ENCODE results near the gene DPF3.

DPF3 gene

GRCh38 chr14:72666610-72667009 is 227.3 kb downstream of the DPF3 start:
- no peak for DNase-seq (ENCODE audit: insufficient read length, low spot score)
- no peak for FAIRE-seq
- no peak for TF ChIP-seq POLR2AphosphoS5 (IDR thresholded peaks at IDR 0.05; ENCODE audit: low read depth, low read length)
- no peak for TF ChIP-seq SPI1 (IDR thresholded peaks at IDR 0.05; ENCODE audit: low read depth, low read length)
- TF ChIP-seq POLR2A (IDR thresholded peaks at IDR 0.05; ENCODE audit: low read depth, low read length) = no peak
- TF ChIP-seq POU2F2 (IDR thresholded peaks at IDR 0.05; ENCODE audit: low read depth, low read length) = no peak
- TF ChIP-seq PAX5 (IDR thresholded peaks at IDR 0.05; ENCODE audit: insufficient read depth, low read length, severe bottlenecking) = no peak
- no peak for TF ChIP-seq TAF1 (IDR thresholded peaks at IDR 0.05; ENCODE audit: low read depth, low read length)

DNA sequence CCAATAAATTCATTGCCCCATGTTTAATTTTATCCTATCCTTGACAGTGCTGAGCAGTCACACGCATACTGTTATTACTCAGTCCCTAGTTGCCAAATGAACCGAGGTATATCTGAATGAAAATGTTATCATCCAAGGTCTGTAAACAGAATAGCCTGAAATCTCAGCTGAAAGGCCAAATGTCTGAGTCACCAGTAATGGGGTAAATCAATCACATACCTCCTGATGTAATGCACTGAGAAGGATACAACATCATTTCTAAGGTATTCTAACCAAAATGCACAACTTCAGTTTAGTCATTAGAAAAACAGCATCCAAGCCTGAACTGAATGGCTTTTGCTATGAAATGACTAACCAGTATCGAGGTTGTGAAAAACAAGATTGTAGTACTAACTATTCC is 228.6 kb downstream of the DPF3 start:
- FAIRE-seq = no peak
- no peak for TF ChIP-seq POLR2AphosphoS5 (IDR thresholded peaks at IDR 0.05; ENCODE audit: low read depth, low read length)
- no peak for TF ChIP-seq PAX5 (IDR thresholded peaks at IDR 0.05; ENCODE audit: insufficient read depth, low read length, severe bottlenecking)
- no peak for TF ChIP-seq TAF1 (IDR thresholded peaks at IDR 0.05; ENCODE audit: low read depth, low read length)
- no peak for DNase-seq (ENCODE audit: insufficient read length, low spot score)

GRCh38 chr14:72664651-72665050 is 229.2 kb downstream of the DPF3 start:
- TF ChIP-seq SPI1 (IDR thresholded peaks at IDR 0.05; ENCODE audit: low read depth, low read length) (no peak), PAX5 (IDR thresholded peaks at IDR 0.05; ENCODE audit: insufficient read depth, low read length, severe bottlenecking) (no peak), POLR2A (IDR thresholded peaks at IDR 0.05; ENCODE audit: low read depth, low read length) (no peak), POU2F2 (IDR thresholded peaks at IDR 0.05; ENCODE audit: low read depth, low read length) (no peak), TAF1 (IDR thresholded peaks at IDR 0.05; ENCODE audit: low read depth, low read length) (no peak), POLR2AphosphoS5 (IDR thresholded peaks at IDR 0.05; ENCODE audit: low read depth, low read length) (no peak)
- FAIRE-seq (no peak), DNase-seq (ENCODE audit: insufficient read length, low spot score) (no peak)

DNA sequence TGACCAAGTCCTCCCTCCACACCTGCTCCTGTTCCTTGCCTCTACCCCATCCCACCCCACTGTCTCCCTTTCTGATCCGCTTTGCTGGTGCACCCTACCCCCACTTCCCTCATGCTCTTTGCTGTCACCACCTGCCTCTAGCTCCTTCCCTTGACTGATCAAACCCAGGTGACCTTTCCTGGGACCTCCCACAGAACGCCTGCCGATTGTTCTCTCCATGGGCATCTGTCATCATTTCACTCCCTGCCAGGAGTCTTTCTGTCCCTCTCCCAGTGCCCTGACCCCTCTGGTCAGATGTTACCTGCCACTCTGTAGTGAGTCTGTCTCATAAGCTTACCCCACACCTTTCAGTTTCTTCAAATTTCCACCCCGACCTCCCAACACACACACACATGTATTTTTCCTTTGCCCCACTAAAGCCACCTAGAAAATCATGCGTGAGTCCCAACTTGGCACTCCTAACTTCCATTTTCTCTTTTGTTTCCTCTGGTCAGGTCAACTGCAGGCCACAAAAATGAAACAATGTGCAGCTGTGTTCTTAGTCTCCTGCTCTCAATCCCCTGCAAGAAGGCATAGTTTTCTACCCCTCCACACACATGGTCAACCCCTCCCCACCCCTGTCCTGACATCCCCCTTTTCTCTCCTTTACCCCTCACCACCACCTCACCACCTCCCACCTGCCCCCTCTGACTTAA is 229.8 kb downstream of the DPF3 start:
- no peak for FAIRE-seq
- TF ChIP-seq TAF1 (IDR thresholded peaks at IDR 0.05; ENCODE audit: low read depth, low read length) = no peak
- DNase-seq (ENCODE audit: insufficient read length, low spot score) = no peak

- TF ChIP-seq POU2F2 (IDR thresholded peaks at IDR 0.05; ENCODE audit: low read depth, low read length) (no peak), SPI1 (IDR thresholded peaks at IDR 0.05; ENCODE audit: low read depth, low read length) (no peak), POLR2A (IDR thresholded peaks at IDR 0.05; ENCODE audit: low read depth, low read length) (no peak), TAF1 (IDR thresholded peaks at IDR 0.05; ENCODE audit: low read depth, low read length) (no peak), POLR2AphosphoS5 (IDR thresholded peaks at IDR 0.05; ENCODE audit: low read depth, low read length) (no peak), PAX5 (IDR thresholded peaks at IDR 0.05; ENCODE audit: insufficient read depth, low read length, severe bottlenecking) (no peak)
- FAIRE-seq (no peak), DNase-seq (ENCODE audit: insufficient read length, low spot score) (no peak)
These were observed 230.8 kb downstream of the DPF3 start for GRCh38 chr14:72663076-72663487.

DNA sequence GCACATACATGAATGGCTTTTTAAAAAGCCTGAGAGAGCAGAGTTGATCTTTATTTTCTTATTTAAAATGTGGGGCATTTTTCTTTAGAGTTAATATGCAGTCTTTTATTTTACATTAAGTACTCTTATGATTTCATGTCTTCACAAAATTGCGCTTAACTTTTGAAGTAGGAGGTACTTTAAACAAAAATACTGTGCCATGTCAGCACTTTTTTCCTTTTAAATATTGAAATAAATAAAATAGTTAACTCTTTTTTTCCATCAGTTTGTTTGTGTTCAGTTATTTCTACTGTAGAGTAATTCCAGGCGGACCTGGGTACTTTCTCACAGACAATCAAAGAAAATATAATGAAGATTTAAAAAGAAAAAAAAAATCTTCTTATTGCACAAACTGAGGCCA is 231.7 kb downstream of the DPF3 start:
- no peak for FAIRE-seq
- no peak for DNase-seq (ENCODE audit: insufficient read length, low spot score)
- no peak for TF ChIP-seq POLR2AphosphoS5 (IDR thresholded peaks at IDR 0.05; ENCODE audit: low read depth, low read length)
- TF ChIP-seq TAF1 (IDR thresholded peaks at IDR 0.05; ENCODE audit: low read depth, low read length) = no peak
- TF ChIP-seq SPI1 (IDR thresholded peaks at IDR 0.05; ENCODE audit: low read depth, low read length) = no peak
- TF ChIP-seq PAX5 (IDR thresholded peaks at IDR 0.05; ENCODE audit: insufficient read depth, low read length, severe bottlenecking) = no peak
- no peak for TF ChIP-seq POLR2A (IDR thresholded peaks at IDR 0.05; ENCODE audit: low read depth, low read length)

- FAIRE-seq (no peak), DNase-seq (ENCODE audit: insufficient read length, low spot score) (no peak)
- TF ChIP-seq TAF1 (IDR thresholded peaks at IDR 0.05; ENCODE audit: low read depth, low read length) = no peak
- TF ChIP-seq SPI1 (IDR thresholded peaks at IDR 0.05; ENCODE audit: low read depth, low read length) = no peak
- TF ChIP-seq POU2F2 (IDR thresholded peaks at IDR 0.05; ENCODE audit: low read depth, low read length) = no peak
- TF ChIP-seq POLR2AphosphoS5 (IDR thresholded peaks at IDR 0.05; ENCODE audit: low read depth, low read length) = no peak
These were observed 236.5 kb downstream of the DPF3 start for GRCh38 chr14:72657214-72657921.

- no peak for TF ChIP-seq SPI1 (IDR thresholded peaks at IDR 0.05; ENCODE audit: low read depth, low read length)
- no peak for TF ChIP-seq POLR2AphosphoS5 (IDR thresholded peaks at IDR 0.05; ENCODE audit: low read depth, low read length)
- no peak for TF ChIP-seq PAX5 (IDR thresholded peaks at IDR 0.05; ENCODE audit: insufficient read depth, low read length, severe bottlenecking)
- no peak for TF ChIP-seq POLR2A (IDR thresholded peaks at IDR 0.05; ENCODE audit: low read depth, low read length)
- no peak for TF ChIP-seq POU2F2 (IDR thresholded peaks at IDR 0.05; ENCODE audit: low read depth, low read length)
- TF ChIP-seq TAF1 (IDR thresholded peaks at IDR 0.05; ENCODE audit: low read depth, low read length) = no peak
- FAIRE-seq = no peak
- DNase-seq (ENCODE audit: insufficient read length, low spot score) = no peak
These were observed 240.9 kb downstream of the DPF3 start for GRCh38 chr14:72653026-72653425.

GRCh38 chr14:72652179-72652578 is 241.7 kb downstream of the DPF3 start:
- TF ChIP-seq POLR2AphosphoS5 (IDR thresholded peaks at IDR 0.05; ENCODE audit: low read depth, low read length) (no peak), POLR2A (IDR thresholded peaks at IDR 0.05; ENCODE audit: low read depth, low read length) (no peak), TAF1 (IDR thresholded peaks at IDR 0.05; ENCODE audit: low read depth, low read length) (no peak), SPI1 (IDR thresholded peaks at IDR 0.05; ENCODE audit: low read depth, low read length) (no peak), POU2F2 (IDR thresholded peaks at IDR 0.05; ENCODE audit: low read depth, low read length) (no peak), PAX5 (IDR thresholded peaks at IDR 0.05; ENCODE audit: insufficient read depth, low read length, severe bottlenecking) (no peak)
- DNase-seq (ENCODE audit: insufficient read length, low spot score) (no peak), FAIRE-seq (no peak)

DNA sequence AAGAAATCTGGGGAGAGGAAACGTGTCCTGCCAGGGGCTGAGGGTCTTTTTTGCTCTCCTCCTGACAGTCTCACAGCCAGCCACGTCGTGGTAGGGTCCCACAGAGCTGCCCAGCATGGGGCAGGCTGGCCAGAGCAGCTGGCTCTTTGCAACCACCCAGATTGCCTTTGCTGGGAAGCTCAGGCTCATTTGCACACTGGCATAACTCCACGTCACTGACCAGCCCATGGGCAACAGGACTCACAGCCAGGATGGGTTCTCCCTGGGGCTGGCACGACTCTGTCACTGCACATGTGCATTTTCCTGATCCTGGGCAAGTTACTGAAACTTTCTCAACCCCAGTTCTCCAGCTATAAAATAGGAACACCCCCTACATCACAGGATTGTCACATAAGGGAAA is 242.2 kb downstream of the DPF3 start:
- TF ChIP-seq TAF1 (IDR thresholded peaks at IDR 0.05; ENCODE audit: low read depth, low read length) = no peak
- no peak for TF ChIP-seq PAX5 (IDR thresholded peaks at IDR 0.05; ENCODE audit: insufficient read depth, low read length, severe bottlenecking)
- no peak for TF ChIP-seq POLR2A (IDR thresholded peaks at IDR 0.05; ENCODE audit: low read depth, low read length)
- no peak for TF ChIP-seq POLR2AphosphoS5 (IDR thresholded peaks at IDR 0.05; ENCODE audit: low read depth, low read length)
- no peak for TF ChIP-seq SPI1 (IDR thresholded peaks at IDR 0.05; ENCODE audit: low read depth, low read length)
- FAIRE-seq (no peak), DNase-seq (ENCODE audit: insufficient read length, low spot score) (no peak)
